GM18508 (cell line): ENCODE data around the gene GIT1.

Experiments used
- ATAC-seq: cut with Tn5 transposase; IDR thresholded peaks from one replicate; pipeline ENCODE4 v1.9.1; 2021; ENCODE audit warnings: moderate number of reproducible peaks; ENCODE audit not compliant: insufficient read depth, unreplicated experiment

The GIT1 gene

GRCh38 chr17:29589524-29590410, at the start of gene GIT1:
Gene GIT1, minus strand, starts transcription at chr17:29589648. Its CDS starts 270 bp downstream, at chr17:29589378.
- no peak for ATAC-seq

- no peak for ATAC-seq
These were observed 44.4 kb upstream of the GIT1 start for GRCh38 chr17:29633886-29634285.

- no peak for ATAC-seq
These were observed 41.3 kb upstream of the GIT1 start for GRCh38 chr17:29630630-29631193.

- no peak for ATAC-seq
These were observed 40.4 kb upstream of the GIT1 start for GRCh38 chr17:29629839-29630238.

- no peak for ATAC-seq
These were observed 39.2 kb upstream of the GIT1 start for GRCh38 chr17:29628644-29629043.

- ATAC-seq: no peak
These were observed 38.5 kb upstream of the GIT1 start for GRCh38 chr17:29627951-29628350.

GRCh38 chr17:29625037-29625750, 35.7 kb upstream of the GIT1 start:
- ATAC-seq: no peak

- ATAC-seq: no peak
These were observed 35.1 kb upstream of the GIT1 start for GRCh38 chr17:29624586-29624985.

- ATAC-seq: no peak
These were observed 33.8 kb upstream of the GIT1 start for GRCh38 chr17:29623283-29623647.

- ATAC-seq: no peak
These were observed 33.2 kb upstream of the GIT1 start, which contains the start of gene CORO6 for GRCh38 chr17:29622337-29623282. Gene CORO6, minus strand, starts transcription at chr17:29622912. Its CDS starts 1,491 bp downstream, at chr17:29621421.

GRCh38 chr17:29621751-29622194, 32.3 kb upstream of the GIT1 start:
- no peak for ATAC-seq

GRCh38 chr17:29620779-29621500, 31.5 kb upstream of the GIT1 start:
- no peak for ATAC-seq

- ATAC-seq: no peak
These were observed 30.8 kb upstream of the GIT1 start for GRCh38 chr17:29620271-29620670.

- no peak for ATAC-seq
These were observed 29.8 kb upstream of the GIT1 start for GRCh38 chr17:29619251-29619650.

GRCh38 chr17:29618272-29619065, 29.0 kb upstream of the GIT1 start:
- ATAC-seq: no peak

- ATAC-seq: no peak
These were observed 28.2 kb upstream of the GIT1 start for GRCh38 chr17:29617481-29618271.

- no peak for ATAC-seq
These were observed 27.7 kb upstream of the GIT1 start for GRCh38 chr17:29617125-29617480.
